Activated CD4-positive, alpha-beta T cell treated with anti-CD3 and anti-CD28 coated beads, Interleukin-2, Interleukin-6, amounts not matched to agents 100 ng/mL and 50 ng/mL, durations not matched to agents 16 hours and 8 hours (primary cell): Measurements from ENCODE around the gene RNF223.
A peak's percentile ranks its signal among the peaks of the same experiment; 100 is the strongest.
"Not testable (repeated sequence)": the region's sequence is repeated elsewhere in the genome, so short reads cannot be mapped to it uniquely, and the experiment has no call there.

Experiments
- DNase-seq: peaks from one replicate; pipeline ENCODE4 v3.0.0-alpha.2; 2020

RNF223 gene

DNA sequence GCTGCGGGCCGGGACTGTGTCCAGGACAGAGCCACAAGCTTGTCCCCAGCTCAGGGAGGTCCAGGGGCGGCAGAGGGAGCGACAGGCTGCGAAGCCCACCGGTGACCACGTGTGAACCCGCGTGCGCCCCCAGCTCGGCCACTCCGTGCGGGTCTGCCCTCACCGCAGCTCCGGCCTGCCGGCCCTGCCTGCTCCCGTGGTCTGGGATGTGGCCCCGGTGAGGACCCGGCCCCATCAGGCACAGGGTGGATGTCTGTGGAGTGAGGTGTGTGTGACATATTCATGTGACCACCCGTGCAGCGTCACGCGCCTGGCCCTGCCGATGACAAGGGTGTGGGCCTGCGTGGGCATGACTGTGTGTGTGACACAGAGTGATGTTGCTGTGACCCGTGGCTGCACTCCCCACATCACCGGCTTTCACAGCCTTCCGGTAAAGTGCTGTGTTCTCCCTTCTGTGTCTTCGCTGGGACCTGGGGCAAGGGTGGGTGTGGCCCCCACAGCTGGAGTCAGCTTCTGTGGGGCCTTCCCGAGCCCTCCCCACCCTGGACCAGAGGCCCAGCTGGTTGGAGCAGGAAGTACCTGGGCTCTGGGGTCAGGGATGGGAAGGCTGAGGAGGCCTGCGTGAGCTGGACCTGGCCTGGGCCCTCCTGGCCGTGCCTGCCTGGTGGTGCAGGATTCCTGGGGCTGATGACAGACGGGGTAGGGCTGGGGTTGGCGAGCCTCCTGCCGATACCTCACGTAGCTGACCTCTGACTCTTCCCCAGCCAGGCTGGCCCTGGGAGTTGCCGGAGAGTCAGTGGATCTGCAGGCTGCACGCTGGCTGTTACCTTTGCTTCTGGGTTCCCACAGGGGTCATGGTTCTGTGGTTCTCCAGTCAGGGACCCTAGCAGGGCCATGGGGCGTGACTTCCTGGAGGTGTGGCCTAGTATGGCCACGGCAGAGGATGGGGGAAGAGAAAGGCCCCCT, 4.1 kb downstream of the RNF223 start:
- DNase-seq: no peak

DNA sequence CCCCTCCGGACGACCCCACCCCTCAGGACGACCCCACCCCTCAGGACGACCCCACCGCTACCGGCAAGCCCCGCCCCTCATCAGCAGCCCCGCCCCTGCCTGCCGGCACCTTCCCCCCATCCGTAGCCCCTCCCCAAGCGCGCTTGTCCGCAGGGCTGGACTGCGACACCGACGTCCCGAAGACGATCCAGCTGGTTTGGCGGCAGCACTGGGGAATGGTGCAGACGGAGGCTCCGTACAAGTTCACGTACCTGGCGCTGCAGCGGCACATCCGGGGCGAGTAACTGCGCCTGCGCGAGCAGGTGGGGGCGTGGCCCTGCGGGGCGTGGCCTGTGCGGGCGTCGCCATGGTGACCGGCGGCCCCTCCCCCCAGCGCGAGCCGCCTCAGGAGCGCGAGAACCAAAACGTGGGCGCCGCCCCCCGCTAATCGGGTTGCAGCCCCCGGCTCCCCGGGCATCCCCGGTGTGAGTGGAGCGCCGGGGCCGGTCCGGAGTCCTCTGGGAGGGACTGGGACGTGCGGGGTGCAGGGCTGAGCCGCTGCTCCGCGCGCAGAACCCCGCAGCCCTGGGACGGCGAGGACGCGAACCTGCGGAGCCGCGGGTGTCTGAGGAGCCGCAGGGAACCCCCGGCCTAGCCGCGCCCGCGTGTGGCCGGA, 4.9 kb downstream of the RNF223 start:
- peak; percentile 92 for DNase-seq

DNA sequence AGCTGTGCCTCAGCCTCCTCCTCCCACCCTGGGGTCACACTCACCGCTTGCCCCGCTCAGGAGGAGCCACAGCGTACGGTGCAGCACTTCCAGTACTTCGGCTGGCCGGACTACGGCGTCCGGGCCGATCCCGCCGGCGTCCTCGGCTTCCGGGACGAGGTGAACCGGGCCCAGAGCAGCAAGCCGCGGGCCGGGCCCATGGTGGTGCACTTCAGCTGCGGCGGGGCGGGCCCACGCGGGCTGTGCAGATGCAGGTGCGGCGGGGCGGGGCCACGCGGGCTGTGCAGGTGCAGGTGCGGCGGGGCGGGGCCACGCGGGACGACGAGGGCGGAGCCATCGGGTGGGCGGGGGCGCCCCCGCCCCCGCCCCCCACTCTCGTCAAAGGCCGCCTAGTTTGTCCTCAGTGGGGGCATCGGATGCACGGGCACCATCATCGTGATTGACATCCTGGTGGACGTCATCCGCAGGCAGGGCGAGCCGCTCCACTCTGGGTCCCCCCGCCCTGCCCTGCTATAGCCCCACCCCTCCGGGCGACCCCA, 5.5 kb downstream of the RNF223 start:
- peak; percentile 27 for DNase-seq

DNA sequence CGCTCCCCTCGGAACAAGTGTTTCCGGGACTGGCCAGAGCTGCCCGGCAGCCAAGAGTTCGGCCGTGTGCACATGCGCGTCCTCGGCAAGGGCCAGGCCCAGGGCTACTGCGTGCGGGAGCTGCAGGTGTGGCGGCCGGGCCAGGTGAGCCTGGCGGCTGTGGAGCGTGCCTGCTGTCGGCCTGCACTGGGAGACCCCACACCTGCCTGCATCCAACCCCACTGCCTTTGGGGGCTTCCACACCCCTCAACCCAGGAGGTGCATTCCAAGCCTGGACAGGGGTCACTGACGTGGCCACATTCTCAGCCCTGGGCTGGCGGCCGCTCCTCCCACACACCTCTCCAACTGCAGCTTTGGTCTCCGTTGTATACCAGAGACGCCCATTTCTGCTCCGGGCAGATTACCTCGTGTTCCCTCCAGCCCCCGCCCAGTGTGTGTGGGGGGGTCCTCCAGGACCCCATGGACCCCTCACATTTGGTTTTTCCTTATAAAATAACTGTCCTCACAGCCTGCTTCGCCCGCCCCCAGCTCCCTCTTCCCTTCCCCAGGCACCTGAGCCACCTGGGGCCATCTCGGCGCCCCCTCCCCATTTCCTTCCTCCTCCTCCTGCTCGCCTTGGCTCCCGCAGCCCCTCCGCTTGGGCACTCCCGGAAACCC, 6.1 kb downstream of the RNF223 start:
- DNase-seq: no peak

DNA sequence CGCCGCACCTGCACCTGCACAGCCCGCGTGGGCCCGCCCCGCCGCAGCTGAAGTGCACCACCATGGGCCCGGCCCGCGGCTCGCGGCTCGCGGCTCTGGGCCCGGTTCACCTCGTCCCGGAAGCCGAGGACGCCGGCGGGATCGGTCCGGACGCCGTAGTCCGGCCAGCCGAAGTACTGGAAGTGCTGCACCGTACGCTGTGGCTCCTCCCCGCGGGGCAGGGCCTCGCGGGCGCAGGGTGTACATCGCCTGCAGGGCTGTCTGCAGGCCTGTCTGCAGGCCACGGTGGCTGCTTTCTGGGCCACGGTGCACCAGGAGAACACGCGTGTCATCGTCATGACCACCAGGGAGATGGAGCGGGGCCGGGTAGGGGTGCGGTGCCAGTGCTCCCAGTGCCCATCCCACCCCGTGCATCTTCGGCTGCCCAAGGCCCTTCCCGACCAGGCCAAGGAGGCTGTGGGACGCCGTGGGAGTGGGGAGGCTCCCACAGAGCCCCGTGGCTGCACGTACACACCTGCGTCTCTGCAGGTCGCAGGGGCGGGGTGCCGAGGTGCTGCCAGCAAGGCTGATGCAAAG, 6.7 kb downstream of the RNF223 start:
- no peak for DNase-seq

DNA sequence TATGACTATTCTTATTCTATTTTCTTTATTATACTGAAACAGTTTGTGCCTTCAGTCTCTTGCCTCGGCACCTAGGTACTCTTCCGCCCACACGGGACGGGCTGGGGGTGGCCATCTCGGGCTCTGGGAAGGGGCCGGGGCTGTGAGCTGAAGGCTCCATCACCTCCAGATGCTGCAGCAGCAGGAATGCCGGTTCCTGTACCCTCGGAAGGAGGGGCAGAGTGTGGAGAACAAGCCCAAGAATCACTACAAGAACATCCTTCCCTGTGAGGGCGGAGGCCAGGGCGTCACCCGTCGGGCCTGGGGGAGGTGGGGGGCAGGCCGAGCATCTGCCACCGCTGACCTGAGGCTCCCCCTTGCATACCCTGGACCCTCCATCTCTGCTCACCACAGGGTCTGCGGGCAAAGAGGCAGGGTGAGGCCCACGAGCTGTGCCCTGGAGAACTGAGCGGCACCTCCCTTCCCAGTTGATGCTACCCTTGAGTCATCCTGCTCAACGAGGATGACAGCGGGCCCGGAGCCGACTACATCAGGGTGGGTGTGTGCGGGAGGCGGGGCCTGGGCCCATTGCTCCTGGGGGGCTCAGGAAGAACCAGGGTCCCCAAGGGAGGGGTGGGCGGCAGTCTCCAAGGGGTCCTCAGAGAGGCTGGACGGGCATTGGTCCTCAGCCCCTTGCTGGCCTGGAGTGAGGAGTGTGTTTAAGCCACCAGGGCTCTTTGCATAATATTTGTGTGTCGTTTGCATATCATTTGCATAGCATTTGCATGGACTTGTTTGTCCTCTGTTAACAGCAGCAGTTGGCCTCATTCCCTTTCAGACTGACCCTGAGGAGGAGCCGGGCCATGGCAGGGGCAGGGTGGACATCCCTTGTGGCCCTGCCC, 7.5 kb downstream of the RNF223 start:
- peak; percentile 25 for DNase-seq

DNA sequence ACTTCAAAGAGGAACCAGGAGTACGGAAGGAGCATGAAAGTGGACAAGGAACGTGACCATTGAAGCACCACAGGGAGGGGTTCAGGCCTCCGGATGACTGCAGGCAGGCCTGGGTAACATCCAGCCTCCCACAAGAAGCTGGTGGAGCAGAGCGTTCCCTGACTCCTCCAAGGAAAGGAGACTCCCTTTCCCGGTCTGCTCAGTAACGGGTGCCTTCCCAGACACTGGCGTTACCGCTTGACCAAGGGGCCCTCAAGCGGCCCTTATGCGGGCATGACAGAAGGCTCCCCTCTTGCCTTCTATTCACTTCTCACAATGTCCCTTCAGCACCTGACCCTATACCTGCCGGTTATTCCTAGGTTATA, 8.2 kb downstream of the RNF223 start:
- not testable (repeated sequence) for DNase-seq

DNA sequence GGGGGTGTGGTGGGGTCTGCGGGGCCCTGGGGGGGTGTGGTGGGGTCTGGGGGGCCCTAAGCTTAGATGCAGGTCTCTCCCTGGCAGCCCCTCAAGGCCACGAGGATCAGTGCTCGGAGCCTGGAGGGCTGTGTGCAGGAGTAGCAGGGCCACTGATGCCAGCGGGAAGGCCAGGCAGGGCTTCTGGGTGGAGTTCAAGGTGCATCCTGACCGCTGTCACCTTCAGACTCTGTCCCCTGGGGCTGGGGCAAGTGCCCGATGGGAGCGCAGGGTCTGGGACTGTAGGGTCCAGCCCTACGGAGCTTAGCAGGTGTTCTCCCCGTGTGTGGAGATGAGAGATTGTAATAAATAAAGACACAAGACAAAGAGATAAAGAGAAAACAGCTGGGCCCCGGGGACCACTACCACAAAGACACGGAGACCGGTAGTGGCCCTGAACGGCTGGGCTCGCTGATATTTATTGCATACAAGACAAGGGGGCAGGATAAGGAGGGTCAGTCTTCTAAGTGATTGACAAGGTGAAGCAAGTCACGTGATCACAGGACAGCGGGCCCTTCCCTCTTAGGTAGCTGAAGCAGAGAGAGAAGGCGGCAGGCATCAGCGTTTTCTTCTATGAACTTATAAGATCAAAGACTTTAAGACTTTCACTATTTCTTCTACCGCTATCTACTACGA, 8.7 kb downstream of the RNF223 start:
- DNase-seq: no peak

DNA sequence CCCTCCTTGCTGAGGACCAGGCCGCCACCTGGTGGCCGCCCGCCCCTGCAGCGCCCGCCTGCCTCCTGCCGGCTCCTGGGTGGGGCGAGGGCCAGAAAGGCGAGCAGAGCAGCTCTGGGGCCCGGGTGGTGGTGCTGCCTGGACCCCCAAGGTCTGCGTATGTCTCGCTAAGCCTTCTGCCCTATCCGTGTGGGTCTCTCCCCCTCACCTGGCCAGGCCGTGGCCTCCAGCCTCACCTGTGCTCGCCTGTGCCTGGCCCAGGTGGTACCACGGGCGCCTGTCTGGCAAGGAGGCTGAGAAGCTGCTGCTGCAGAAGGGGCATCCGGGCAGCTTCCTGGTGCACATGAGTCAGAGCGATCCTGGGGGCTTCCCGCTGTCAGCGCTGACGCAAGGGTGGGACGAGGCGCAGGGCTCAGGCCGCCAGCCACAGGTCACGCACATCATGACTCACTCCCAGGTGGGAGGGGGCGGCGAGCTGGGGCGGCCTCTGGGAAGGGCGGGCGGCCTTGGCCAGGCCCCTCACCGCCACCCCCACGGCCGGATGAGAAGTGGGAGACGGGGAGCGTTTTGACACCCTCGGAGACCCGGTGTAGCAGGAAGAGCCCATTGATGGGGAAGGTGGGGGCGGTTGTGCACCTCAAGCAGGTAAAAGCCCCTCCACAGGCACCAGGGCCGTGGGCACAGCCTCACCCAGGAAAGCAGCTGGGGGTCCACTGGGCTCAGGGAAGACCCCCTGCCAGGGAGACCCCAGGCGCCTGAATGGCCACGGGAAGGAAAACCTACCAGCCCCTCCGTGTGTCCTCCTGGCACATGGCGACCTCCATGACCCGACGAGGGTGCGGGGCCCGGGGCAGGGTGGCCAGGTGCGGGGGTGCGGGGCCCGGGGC, 9.9 kb downstream of the RNF223 start:
- peak; percentile 95 for DNase-seq

DNA sequence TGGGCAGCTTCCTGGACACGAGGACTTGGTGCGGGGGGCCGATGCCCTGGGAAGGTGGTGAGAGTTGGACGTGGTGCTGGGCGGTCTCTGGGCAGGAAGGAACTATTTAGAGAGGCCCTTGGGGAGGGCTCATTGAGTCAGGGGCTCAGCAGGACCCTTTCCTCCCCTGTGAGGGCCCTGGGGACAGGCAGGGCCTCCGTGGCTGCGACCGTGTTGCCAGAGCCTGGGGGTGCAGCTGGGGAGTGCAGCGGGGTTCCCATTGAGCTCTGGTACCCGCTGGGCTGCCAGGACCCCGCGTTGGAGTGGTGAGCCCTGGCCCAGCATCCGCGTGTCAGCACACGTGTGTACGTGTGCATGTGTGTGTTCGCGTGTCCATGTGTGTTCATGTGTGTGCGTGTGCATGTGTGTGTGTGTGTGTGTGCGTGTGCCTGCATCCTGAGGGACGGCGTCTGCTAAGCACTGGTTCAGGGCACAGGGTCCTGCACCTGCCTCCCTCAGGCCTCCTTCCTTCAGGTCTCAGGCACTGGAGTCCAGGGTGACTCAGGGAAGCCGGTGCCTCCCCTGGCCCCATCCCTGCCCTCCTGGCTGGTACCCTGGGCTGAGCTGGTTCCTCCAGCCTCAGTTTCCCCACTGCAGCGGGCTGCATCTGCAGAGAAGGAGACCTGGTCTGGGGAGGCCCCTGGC, 10.7 kb downstream of the RNF223 start:
- no peak for DNase-seq

DNA sequence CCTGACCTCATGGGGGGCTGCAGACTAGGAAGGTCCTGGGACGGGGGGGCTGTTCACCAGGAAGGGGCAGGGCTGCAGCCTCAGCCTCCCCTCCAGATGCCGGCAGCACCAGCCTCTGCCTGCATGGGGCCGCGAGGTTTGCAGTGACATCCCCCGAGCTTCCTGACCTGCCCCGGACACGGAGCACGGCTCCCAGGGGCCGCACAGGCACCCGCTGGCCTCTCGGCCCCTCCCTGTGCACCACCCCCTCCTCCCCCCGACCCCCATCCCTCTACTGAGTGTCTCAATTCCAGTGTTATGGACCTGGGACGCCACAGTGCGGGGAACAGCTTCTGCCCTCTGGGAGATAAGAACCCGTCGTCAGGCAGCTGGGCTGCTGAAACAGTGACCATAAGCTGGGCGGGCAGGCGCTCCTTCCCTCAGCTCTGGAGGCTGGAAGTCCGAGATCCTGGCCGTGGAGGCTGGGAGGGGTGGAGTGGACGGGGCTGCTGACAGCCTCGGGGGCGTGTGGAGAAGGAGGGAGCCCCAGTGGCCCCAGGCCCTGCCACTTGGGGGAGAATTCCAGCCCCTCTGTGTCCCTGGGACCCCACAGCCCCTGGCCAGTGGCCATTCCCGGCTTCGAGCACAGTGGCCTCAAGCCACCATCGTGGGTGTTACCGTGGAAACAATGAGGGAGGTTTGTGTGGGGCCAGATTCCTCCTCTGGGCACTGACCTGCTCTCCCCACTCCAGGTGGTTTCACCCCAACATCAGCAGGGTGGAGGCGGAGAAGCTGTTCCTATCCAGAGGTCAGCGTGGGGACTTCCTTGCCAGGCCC, 11.6 kb downstream of the RNF223 start:
- no peak for DNase-seq

DNA sequence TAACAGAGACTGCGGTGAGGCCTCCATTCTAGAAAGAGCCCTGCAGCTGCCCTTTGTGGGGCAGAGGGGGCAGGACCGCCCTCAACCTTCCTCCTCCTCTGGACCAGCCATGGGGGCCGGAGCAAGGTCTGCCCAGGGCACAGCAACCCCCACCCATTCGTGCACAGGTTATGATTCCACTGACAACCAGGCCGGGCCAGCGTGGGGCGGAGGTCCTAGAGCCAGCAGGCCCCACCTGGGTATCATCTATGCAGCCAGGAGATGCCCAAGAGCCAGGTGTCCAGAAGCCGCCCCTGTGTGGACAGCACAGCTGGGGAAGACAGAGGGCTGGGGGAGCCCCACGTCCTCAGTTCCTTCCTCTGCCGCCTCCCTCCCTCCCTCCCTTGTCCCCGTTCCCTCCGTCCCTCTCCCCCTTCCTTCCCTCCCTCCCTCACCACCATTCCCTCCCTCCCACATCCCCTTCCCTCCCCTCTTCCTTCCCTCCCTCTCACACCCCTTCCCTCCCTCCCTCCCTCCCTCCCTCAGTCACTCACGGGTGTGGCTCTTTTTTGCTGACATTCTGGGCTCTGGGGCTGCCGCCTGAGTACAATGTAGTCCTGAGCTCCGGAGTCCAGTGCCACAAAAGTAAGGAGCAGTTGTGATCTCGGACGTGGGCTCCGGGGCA, 12.3 kb downstream of the RNF223 start:
- no peak for DNase-seq

DNA sequence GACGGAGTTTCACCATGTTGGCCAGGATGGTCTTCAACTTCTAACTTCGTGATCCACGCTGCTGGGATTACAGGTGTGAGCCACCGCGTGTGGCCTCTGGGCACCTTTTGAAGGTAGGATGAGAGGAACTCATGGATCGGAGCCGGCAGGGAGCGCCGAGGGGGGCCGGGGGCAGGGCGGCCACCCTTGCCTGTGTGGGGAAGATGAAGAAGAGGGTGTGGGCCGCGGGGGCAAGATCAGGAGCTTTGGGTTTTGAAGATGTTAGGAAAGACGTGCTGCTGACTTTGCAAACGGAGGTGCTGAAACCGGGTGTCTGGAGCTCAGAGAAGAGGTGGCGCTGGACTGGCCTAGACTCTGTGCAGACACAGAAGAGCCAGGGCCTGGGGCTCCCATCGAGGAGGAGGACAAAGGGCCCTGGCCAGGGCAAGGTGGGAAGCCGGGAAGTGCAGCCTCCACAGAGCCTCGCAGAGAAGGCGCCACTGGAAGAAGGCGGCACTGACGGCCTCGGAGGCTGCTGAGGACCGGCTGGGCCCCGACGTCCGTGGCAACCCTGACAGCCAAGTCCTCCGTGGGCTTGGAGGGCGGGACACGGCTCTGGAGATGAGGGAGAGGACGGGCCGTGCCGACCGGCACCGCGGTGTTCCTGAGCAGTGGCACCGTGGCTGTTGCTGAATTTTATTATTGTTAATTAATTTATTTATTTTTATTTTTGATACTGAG, 13.7 kb downstream of the RNF223 start:
- no peak for DNase-seq

DNA sequence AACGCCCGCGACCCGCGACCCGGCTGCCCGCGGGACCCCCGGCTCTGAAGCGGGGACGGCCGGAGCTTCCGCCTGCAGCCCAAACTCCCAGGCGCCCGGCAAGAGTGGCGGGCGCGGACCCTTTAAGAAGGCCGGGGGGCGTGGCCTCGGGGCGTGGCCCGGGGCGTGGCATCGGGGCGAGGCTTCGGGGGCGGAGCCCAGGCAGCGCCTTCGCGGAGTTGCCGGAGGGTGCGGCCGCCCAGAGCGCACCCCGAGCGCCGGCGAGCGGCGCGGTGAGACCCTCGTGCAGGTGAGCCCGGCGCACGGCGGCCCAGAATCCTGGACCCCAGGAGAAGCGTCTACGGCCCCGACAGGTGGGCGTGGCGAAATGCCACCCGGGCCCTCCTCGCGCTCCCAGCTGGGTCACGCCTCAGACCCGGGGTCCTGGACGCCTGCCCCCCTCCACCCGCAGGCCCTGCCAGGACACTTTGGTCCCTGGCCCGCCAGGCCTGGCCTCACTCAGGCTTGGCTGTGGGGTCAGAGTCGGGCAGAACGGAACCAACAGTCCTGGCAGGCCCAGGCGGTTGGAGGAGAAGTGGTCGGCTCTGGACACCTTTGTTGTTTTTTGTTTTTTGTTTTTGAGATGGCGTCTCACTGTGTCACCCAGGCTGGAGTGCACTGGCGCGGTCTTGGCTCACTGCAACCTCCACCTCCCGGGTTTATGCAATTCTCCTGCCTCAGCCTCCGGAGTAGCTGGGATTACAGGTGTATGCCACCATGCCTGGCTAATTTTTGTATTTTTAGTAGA, 14.4 kb downstream of the RNF223 start:
- peak; percentile 95 for DNase-seq

DNA sequence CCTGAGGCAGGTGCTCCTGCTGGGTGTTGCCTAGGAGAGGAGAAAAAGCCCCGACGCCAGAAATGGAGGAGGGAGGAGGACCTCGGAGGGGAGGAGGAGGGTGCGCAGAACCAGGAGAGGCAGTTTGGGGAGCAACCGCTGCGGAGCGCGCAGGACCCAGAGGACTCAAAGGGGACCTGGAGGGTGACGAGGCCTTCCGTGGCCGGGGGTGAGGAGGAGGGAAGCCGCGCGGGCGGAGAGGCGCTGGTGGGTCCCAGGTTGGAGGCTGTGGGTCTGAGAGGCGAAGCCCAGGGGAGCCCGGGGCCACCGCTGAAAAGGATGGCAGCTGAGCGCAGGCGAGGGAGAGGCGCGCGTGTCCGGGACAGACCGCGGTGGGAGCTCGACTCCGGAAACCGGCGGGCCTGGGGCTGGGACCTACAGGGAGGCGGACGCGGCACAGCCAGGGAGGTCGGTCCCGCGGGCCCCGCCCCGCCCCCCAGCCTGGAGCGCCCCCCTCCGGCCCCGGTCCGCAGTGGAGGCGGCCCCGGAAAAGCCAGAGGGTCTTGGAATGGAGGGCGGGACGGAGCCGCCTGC, 15.1 kb downstream of the RNF223 start:
- peak; percentile 56 for DNase-seq
